ELF-1 (cell line): ENCODE results near the gene MVD.
"Not testable (repeated sequence)": the region's sequence is repeated elsewhere in the genome, so short reads cannot be mapped to it uniquely, and the experiment has no call there.

Experiments used
- DNase-seq: peaks from one replicate; pipeline ENCODE4 v3.0.0-alpha.2; 2016; ENCODE audit warnings: low read depth, low spot score

MVD gene

GRCh38 chr16:88626646-88627045 lies 36.2 kb downstream of the MVD start:
- DNase-seq = no peak

GRCh38 chr16:88624977-88625576 lies 37.8 kb downstream of the MVD start:
- DNase-seq = no peak

GRCh38 chr16:88624481-88624880 lies 38.4 kb downstream of the MVD start:
- no peak for DNase-seq

- no peak for DNase-seq
Measured at GRCh38 chr16:88623858-88624257, 39.0 kb downstream of the MVD start.

GRCh38 chr16:88622866-88623265 lies 40.0 kb downstream of the MVD start:
- DNase-seq = no peak

GRCh38 chr16:88622125-88622524 lies 40.8 kb downstream of the MVD start:
- no peak for DNase-seq

- DNase-seq = no peak
Measured at GRCh38 chr16:88619859-88620815, 42.8 kb downstream of the MVD start.

GRCh38 chr16:88618956-88619667 lies 43.8 kb downstream of the MVD start:
- no peak for DNase-seq

- no peak for DNase-seq
Measured at GRCh38 chr16:88618182-88618955, 44.5 kb downstream of the MVD start.

- DNase-seq = no peak
Measured at GRCh38 chr16:88617268-88618031, 45.4 kb downstream of the MVD start.

GRCh38 chr16:88616736-88617135 lies 46.2 kb downstream of the MVD start:
- DNase-seq = no peak

GRCh38 chr16:88616320-88616719 lies 46.6 kb downstream of the MVD start:
- DNase-seq = no peak

- DNase-seq = no peak
Measured at GRCh38 chr16:88614818-88615580, 47.9 kb downstream of the MVD start.

- no peak for DNase-seq
Measured at GRCh38 chr16:88613911-88614817, 48.7 kb downstream of the MVD start.

GRCh38 chr16:88613293-88613692 lies 49.6 kb downstream of the MVD start:
- no peak for DNase-seq

- peak; percentile 52 for DNase-seq
Measured at GRCh38 chr16:88610909-88611812, 51.7 kb downstream of the MVD start.

- DNase-seq = peak; percentile 33
Measured at GRCh38 chr16:88610080-88610479, 52.8 kb downstream of the MVD start.

- DNase-seq = not testable (repeated sequence)
Measured at GRCh38 chr16:88609426-88609825, 53.5 kb downstream of the MVD start.
